Measurements from ENCODE around the gene CDK16.

DNA sequence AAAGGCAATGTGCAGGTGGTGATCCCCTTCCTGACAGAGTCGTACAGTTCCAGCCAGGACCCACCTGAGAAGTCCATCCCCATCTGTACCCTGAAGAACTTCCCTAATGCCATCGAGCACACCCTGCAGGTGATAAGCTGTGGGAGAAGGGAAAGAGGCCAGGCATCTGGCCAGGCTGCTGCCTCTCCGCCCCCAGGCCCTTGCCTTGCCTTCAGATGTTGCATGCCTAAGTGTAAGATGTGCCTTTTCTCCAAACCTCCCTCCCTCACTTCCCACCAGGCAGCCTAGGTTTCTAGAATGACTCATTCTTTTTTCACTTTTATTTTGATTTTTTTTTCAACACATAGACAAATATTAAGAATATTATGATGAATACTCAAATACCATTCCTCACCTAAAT lies 12.2 kb upstream of the CDK16 start:
- TF ChIP-seq, protein P1, sequence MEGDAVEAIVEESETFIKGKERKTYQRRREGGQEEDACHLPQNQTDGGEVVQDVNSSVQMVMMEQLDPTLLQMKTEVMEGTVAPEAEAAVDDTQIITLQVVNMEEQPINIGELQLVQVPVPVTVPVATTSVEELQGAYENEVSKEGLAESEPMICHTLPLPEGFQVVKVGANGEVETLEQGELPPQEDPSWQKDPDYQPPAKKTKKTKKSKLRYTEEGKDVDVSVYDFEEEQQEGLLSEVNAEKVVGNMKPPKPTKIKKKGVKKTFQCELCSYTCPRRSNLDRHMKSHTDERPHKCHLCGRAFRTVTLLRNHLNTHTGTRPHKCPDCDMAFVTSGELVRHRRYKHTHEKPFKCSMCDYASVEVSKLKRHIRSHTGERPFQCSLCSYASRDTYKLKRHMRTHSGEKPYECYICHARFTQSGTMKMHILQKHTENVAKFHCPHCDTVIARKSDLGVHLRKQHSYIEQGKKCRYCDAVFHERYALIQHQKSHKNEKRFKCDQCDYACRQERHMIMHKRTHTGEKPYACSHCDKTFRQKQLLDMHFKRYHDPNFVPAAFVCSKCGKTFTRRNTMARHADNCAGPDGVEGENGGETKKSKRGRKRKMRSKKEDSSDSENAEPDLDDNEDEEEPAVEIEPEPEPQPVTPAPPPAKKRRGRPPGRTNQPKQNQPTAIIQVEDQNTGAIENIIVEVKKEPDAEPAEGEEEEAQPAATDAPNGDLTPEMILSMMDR (conservative IDR thresholded peaks at IDR 0.05; ENCODE audit: low read length): no peak
- TF ChIP-seq EZH2phosphoT487 (IDR thresholded peaks at IDR 0.05; ENCODE audit: borderline replicate concordance, low read depth, low read length): no peak
